ENCODE data around the gene OTUD6A.

- no peak for TF ChIP-seq POLR2A (IDR thresholded peaks at IDR 0.05)
- TF ChIP-seq, protein P1, sequence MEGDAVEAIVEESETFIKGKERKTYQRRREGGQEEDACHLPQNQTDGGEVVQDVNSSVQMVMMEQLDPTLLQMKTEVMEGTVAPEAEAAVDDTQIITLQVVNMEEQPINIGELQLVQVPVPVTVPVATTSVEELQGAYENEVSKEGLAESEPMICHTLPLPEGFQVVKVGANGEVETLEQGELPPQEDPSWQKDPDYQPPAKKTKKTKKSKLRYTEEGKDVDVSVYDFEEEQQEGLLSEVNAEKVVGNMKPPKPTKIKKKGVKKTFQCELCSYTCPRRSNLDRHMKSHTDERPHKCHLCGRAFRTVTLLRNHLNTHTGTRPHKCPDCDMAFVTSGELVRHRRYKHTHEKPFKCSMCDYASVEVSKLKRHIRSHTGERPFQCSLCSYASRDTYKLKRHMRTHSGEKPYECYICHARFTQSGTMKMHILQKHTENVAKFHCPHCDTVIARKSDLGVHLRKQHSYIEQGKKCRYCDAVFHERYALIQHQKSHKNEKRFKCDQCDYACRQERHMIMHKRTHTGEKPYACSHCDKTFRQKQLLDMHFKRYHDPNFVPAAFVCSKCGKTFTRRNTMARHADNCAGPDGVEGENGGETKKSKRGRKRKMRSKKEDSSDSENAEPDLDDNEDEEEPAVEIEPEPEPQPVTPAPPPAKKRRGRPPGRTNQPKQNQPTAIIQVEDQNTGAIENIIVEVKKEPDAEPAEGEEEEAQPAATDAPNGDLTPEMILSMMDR (IDR thresholded peaks at IDR 0.05 in 4 of 5, conservative IDR thresholded peaks at IDR 0.05 in 1 of 5), result no peak
Observed at GRCh38 chrX:70088751-70089150, 26.5 kb downstream of the OTUD6A start.

Measured in gastrocnemius medialis (tissue), 4 donors.